CD4-positive, alpha-beta T cell treated with Interleukin-2 at 100 ng/mL for 4 hours (primary cell): ENCODE data around the gene FAM222A.

Experiments used
- DNase-seq: peaks from one replicate; pipeline ENCODE4 v3.0.0-alpha.2; 2020; ENCODE audit warnings: low spot score

FAM222A gene

GRCh38 chr12:109710747-109711595 lies 2.7 kb upstream of the FAM222A start:
- DNase-seq, result no peak

GRCh38 chr12:109711596-109712461 lies 1.8 kb upstream of the FAM222A start:
- DNase-seq, result no peak

- peak; percentile 42 for DNase-seq
Measured at GRCh38 chr12:109714141-109714912, 702 bp downstream of the FAM222A start.

- DNase-seq, result no peak
Measured at GRCh38 chr12:109714913-109715244, 1.3 kb downstream of the FAM222A start.

GRCh38 chr12:109715310-109716091 lies 1.9 kb downstream of the FAM222A start:
- DNase-seq, result no peak

GRCh38 chr12:109716092-109716479 lies 2.5 kb downstream of the FAM222A start:
- DNase-seq, result no peak

- DNase-seq, result no peak
Measured at GRCh38 chr12:109716512-109717389, 3.1 kb downstream of the FAM222A start.

GRCh38 chr12:109717390-109718357 lies 4.0 kb downstream of the FAM222A start:
- DNase-seq, result no peak

GRCh38 chr12:109718390-109718789 lies 4.8 kb downstream of the FAM222A start:
- DNase-seq, result no peak

- no peak for DNase-seq
Measured at GRCh38 chr12:109719123-109720022, 5.7 kb downstream of the FAM222A start.

GRCh38 chr12:109720152-109720856 lies 6.7 kb downstream of the FAM222A start:
- DNase-seq, result no peak

GRCh38 chr12:109720857-109721189 lies 7.2 kb downstream of the FAM222A start:
- no peak for DNase-seq

- DNase-seq, result no peak
Measured at GRCh38 chr12:109721276-109721675, 7.7 kb downstream of the FAM222A start.

GRCh38 chr12:109722022-109722720 lies 8.5 kb downstream of the FAM222A start:
- no peak for DNase-seq

GRCh38 chr12:109722721-109723094 lies 9.1 kb downstream of the FAM222A start:
- DNase-seq, result no peak

GRCh38 chr12:109723311-109723881 lies 9.8 kb downstream of the FAM222A start:
- DNase-seq, result no peak
